NCI-H1930 (cell line): ENCODE measurements around the gene ADGRG2.

Source experiments
- DNase-seq, 2 experiments: peaks; one replicate each; lab custom pipeline; 2025; lab: John Stamatoyannopoulos, UW

The ADGRG2 gene

GRCh38 chrX:19121898-19122640 lies at the start of gene ADGRG2:
ADGRG2 (minus strand) TSS chrX:19122468; CDS start chrX:19068834, 53,634 bp downstream.
- DNase-seq: no peak

- DNase-seq: no peak
Measured at GRCh38 chrX:19168609-19169008, 46.3 kb upstream of the ADGRG2 start.

GRCh38 chrX:19162851-19163250 lies 40.6 kb upstream of the ADGRG2 start:
- DNase-seq: no peak

- no peak for DNase-seq
Measured at GRCh38 chrX:19156186-19156585, 33.9 kb upstream of the ADGRG2 start.

- no peak for DNase-seq
Measured at GRCh38 chrX:19152762-19153161, 30.5 kb upstream of the ADGRG2 start.

GRCh38 chrX:19137067-19137466 lies 14.8 kb upstream of the ADGRG2 start:
- DNase-seq: no peak

GRCh38 chrX:19133784-19134183 lies 11.5 kb upstream of the ADGRG2 start:
- no peak for DNase-seq

GRCh38 chrX:19133231-19133630 lies 11.0 kb upstream of the ADGRG2 start:
- DNase-seq: no peak

GRCh38 chrX:19130628-19131027 lies 8.4 kb upstream of the ADGRG2 start:
- no peak for DNase-seq

- DNase-seq: no peak
Measured at GRCh38 chrX:19129694-19130093, 7.4 kb upstream of the ADGRG2 start.

GRCh38 chrX:19127649-19128168 lies 5.4 kb upstream of the ADGRG2 start:
- DNase-seq: no peak

- DNase-seq: no peak
Measured at GRCh38 chrX:19122641-19123009, 357 bp upstream of the ADGRG2 start.

GRCh38 chrX:19121466-19121865 lies 802 bp downstream of the ADGRG2 start:
- no peak for DNase-seq

- no peak for DNase-seq
Measured at GRCh38 chrX:19110642-19111041, 11.6 kb downstream of the ADGRG2 start.

GRCh38 chrX:19107035-19107434 lies 15.2 kb downstream of the ADGRG2 start:
- no peak for DNase-seq

- no peak for DNase-seq
Measured at GRCh38 chrX:19100586-19100985, 21.7 kb downstream of the ADGRG2 start.

- no peak for DNase-seq
Measured at GRCh38 chrX:19097553-19098283, 24.6 kb downstream of the ADGRG2 start.

- DNase-seq: no peak
Measured at GRCh38 chrX:19096586-19096985, 25.7 kb downstream of the ADGRG2 start.

GRCh38 chrX:19094654-19095053 lies 27.6 kb downstream of the ADGRG2 start:
- DNase-seq: no peak

GRCh38 chrX:19091596-19091995 lies 30.7 kb downstream of the ADGRG2 start:
- no peak for DNase-seq

- no peak for DNase-seq
Measured at GRCh38 chrX:19089555-19090040, 32.7 kb downstream of the ADGRG2 start.

- no peak for DNase-seq
Measured at GRCh38 chrX:19086102-19086772, 36.0 kb downstream of the ADGRG2 start.

- DNase-seq: no peak
Measured at GRCh38 chrX:19085666-19086065, 36.6 kb downstream of the ADGRG2 start.
